GM23248 (cell line): ENCODE data around the gene SLC28A3. TPM values are rescaled to one million over a fixed set of nuclear protein-coding genes. Genes with fewer than 3 reads are reported as not detected.

Experiments used
- DNase-seq: peaks from one replicate; pipeline ENCODE4 v3.0.0-alpha.2; 2015
- H2AFZ ChIP-seq: fragments of 200-600 bp; sonication (generic); 2 replicates; pipeline ENCODE4 v1.6.1; 2016; ENCODE audit warnings: antibody characterized with exemption
- H3F3A ChIP-seq: fragments of 200-600 bp; sonication (generic); 2 replicates; pipeline ENCODE4 v1.6.1; 2016; ENCODE audit warnings: mild to moderate bottlenecking, antibody characterized with exemption, mixed run types; ENCODE audit not compliant: insufficient read depth
- H3K27ac ChIP-seq: fragments of 200-600 bp; sonication (generic); 2 replicates; pipeline ENCODE4 v1.5.1; 2016; ENCODE audit warnings: mild to moderate bottlenecking
- H3K27me3 ChIP-seq: fragments of 200-600 bp; sonication (generic); replicated peaks from 2 replicates; pipeline ENCODE4 v1.6.1; 2016; ENCODE audit warnings: mild to moderate bottlenecking; ENCODE audit not compliant: insufficient read depth
- H3K36me3 ChIP-seq: fragments of 200-600 bp; sonication (generic); 2 replicates; pipeline ENCODE4 v1.6.1; 2016; ENCODE audit warnings: low read depth, mild to moderate bottlenecking
- H3K4me1 ChIP-seq: fragments of 200-600 bp; sonication (generic); 2 replicates; pipeline ENCODE4 v1.6.1; 2016; ENCODE audit warnings: mild to moderate bottlenecking; ENCODE audit not compliant: insufficient read depth
- H3K4me2 ChIP-seq: fragments of 200-600 bp; sonication (generic); one replicate; pipeline ENCODE4 v1.6.1; 2016; ENCODE audit warnings: mild to moderate bottlenecking; ENCODE audit not compliant: unreplicated experiment
- H3K4me3 ChIP-seq: fragments of 200-600 bp; sonication (generic); 2 replicates; pipeline ENCODE4 v1.5.1; 2016; ENCODE audit warnings: mild to moderate bottlenecking
- H3K79me2 ChIP-seq: fragments of 200-600 bp; sonication (generic); 2 replicates; pipeline ENCODE4 v1.6.1; 2016; ENCODE audit warnings: mild to moderate bottlenecking; ENCODE audit not compliant: insufficient read depth
- H3K9ac ChIP-seq: fragments of 200-600 bp; sonication (generic); 2 replicates; pipeline ENCODE4 v1.6.1; 2016; ENCODE audit warnings: mild to moderate bottlenecking
- H3K9me2 ChIP-seq: fragments of 200-600 bp; sonication (generic); 2 replicates; pipeline ENCODE4 v1.6.1; 2016; ENCODE audit warnings: mixed run types, mild to moderate bottlenecking, moderate library complexity; ENCODE audit not compliant: insufficient read depth
- H3K9me3 ChIP-seq: fragments of 200-600 bp; sonication (generic); one replicate; pipeline ENCODE4 v1.6.1; 2017; ENCODE audit warnings: low read depth
- H4K20me1 ChIP-seq: fragments of 200-600 bp; sonication (generic); 2 replicates; pipeline ENCODE4 v1.6.0; 2016; ENCODE audit not compliant: insufficient read depth
- EZH2 ChIP-seq: fragments of 200-600 bp; sonication (generic); IDR thresholded peaks from 2 replicates; pipeline ENCODE4 v1.6.1; 2018; ENCODE audit warnings: antibody characterized with exemption, mild to moderate bottlenecking; ENCODE audit not compliant: insufficient read depth, poor library complexity, severe bottlenecking
- EZH2phosphoT487 ChIP-seq: fragments of 200-600 bp; sonication (generic); IDR thresholded peaks from 2 replicates; pipeline ENCODE4 v1.6.1; 2018; ENCODE audit warnings: antibody characterized with exemption, moderate library complexity, mild to moderate bottlenecking, low read depth; ENCODE audit not compliant: insufficient read depth
- WGBS, 2 experiments: methylation state at CpG; one replicate each; pipeline ENCODE4 v1.1.6; 2015 to 2017; ENCODE audit warnings: low lambda C conversion rate in 2 of 2, low coverage in 1 of 2; ENCODE audit errors: missing lambda C conversion rate in 2 of 2; 5-methylcytosine and 5-hydroxymethylcytosine counted together
- in situ Hi-C: fragments of 300-500 bp; cut with MboI; formaldehyde crosslinking; loops from 2 replicates; pipeline ENCODE4 v1.15.0; 2020
- polyA plus RNA-seq: library from polyadenylated mRNA; unstranded; fragments of >200 nt; fragmentation: Nextera tagmentation; extraction: Ambion mirVana; gene quantifications from 2 replicates; pipeline ENCODE4 v1.2.1, GENCODE V29; 2016
- total RNA-seq: library from RNA; depleted of rRNA; stranded (reverse); fragments of >200 nt; shearing (Covaris generic); gene quantifications from 2 replicates; pipeline ENCODE4 v1.2.3, GENCODE V29; 2014

The SLC28A3 gene
- total and polyA plus RNA-seq, 2 experiments from 2014 or later: 0.11 to 0.32 TPM

DNA sequence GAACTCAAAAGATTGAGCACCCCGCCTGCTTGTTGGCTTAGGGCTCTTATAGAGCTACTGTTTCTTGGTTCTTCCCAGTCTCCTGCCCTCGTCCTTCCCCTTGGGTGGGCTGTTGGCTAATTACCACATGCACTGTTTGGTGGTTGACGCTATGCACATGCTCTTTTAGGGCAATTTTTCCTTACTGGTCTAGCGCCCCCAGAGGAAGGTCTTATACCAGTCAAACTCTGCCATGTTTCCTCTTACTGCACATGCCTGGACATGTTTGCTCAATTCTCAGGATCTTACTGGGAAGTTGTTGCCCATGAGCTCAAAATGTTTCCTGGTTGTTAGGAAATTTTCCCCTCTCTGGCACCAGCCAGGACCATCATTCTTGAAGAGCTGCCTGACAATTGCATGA is 101.9 kb downstream of the SLC28A3 start:
- H3K9me2 ChIP-seq: no peaks in the 10 kb centered on the region
- no peak overlapping the region for H3K4me2 ChIP-seq
- H3K79me2 ChIP-seq: no peaks in the 10 kb centered on the region
- H3K9ac ChIP-seq: no peak overlapping the region
- peak overlapping the region; percentile 26; the same call in 1 of the 2 replicates for H2AFZ ChIP-seq
- H4K20me1 ChIP-seq: no peaks in the 10 kb centered on the region
- no peak for DNase-seq
- no peaks in the 10 kb centered on the region for H3K36me3 ChIP-seq
- 49 to 50% methylated on average over 4 of the region's 4 CpGs for WGBS, 2 experiments
- no peaks in the 10 kb centered on the region for H3F3A ChIP-seq
- H3K4me3 ChIP-seq: no peak overlapping the region
- in situ Hi-C loops: no loop called here
- H3K27me3 ChIP-seq: no peaks in the 10 kb centered on the region
- no peaks in the 10 kb centered on the region for H3K9me3 ChIP-seq
- H3K4me1 ChIP-seq: no peaks in the 10 kb centered on the region
- TF ChIP-seq EZH2phosphoT487 (no peak), EZH2 (no peak)
- no peak overlapping the region for H3K27ac ChIP-seq

- Histone ChIP-seq H3K4me2 (no peak overlapping the region), H2AFZ (no peak overlapping the region), H3K36me3 (no peaks in the 10 kb centered on the region), H3K9me2 (no peaks in the 10 kb centered on the region), H3K9me3 (no peaks in the 10 kb centered on the region), H3K79me2 (no peaks in the 10 kb centered on the region), H3K4me3 (no peak overlapping the region), H3K27ac (no peak overlapping the region), H3K4me1 (no peaks in the 10 kb centered on the region), H3F3A (no peaks in the 10 kb centered on the region), H4K20me1 (no peaks in the 10 kb centered on the region), H3K9ac (no peak overlapping the region), H3K27me3 (no peaks in the 10 kb centered on the region)
- 75 to 87% methylated on average over 4 of the region's 4 CpGs for whole genome bisulfite sequencing, 2 experiments
- TF ChIP-seq EZH2phosphoT487: no peak
- TF ChIP-seq EZH2: no peak
- in situ Hi-C loops: no loop called here
- DNase-seq: no peak
Observed at GRCh38 chr9:84235511-84235910, 105.0 kb downstream of the SLC28A3 start.

DNA sequence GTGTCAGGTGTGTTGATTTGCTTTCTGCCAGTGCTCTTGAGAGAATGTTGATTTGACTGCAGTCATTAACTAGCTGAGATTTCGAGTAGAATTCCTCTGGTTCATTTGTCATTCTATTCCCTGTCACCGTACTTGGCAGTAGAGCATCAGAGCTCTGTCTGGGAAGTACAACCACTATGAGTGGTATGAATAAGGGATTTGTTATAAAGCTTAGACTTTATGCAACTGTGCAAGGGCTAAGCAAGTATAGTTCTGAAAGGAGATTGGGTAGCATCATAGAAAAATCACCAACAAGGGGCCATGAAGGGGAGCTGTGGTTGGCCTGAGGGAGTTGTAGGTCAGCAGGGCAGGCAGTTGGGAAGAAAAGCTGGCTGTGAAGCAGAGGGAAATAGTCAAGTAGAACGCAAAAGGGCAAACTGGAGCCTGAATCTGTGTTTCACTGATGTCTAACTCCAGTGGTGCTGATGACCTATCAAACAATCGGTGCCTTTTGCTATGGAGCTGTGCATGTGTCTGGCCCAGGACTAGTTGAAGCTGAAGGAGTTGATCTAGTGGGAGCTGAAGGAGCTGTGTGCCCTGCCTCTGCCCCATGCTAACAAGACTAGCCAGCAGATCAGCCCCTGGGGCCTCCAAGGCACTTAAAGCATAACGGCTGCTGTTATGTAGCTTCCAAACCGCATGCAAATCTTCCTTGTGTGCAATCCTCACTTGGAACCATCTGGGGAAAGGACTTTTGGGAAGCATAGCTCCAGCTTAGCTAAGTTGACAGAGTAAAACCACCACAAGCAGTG is 110.0 kb downstream of the SLC28A3 start:
- Histone ChIP-seq H3F3A (no peaks in the 10 kb centered on the region), H3K27ac (no peak overlapping the region), H3K9me2 (no peaks in the 10 kb centered on the region), H3K4me3 (no peak overlapping the region), H3K9ac (no peak overlapping the region), H3K9me3 (no peaks in the 10 kb centered on the region), H2AFZ (peak overlapping the region; percentile 47; the same call in 1 of the 2 replicates), H4K20me1 (no peaks in the 10 kb centered on the region), H3K79me2 (no peaks in the 10 kb centered on the region), H3K4me1 (no peaks in the 10 kb centered on the region), H3K27me3 (no peaks in the 10 kb centered on the region), H3K4me2 (no peak overlapping the region), H3K36me3 (no peaks in the 10 kb centered on the region)
- no peak for TF ChIP-seq EZH2
- TF ChIP-seq EZH2phosphoT487: no peak
- 20 to 22% methylated on average over 6 of the region's 6 CpGs for WGBS, 2 experiments
- in situ Hi-C loops: no loop called here
- DNase-seq: peak; percentile 47

GRCh38 chr9:84229191-84229590 is 111.4 kb downstream of the SLC28A3 start:
- 86 to 89% methylated on average over 4 of the region's 4 CpGs for WGBS, 2 experiments
- Histone ChIP-seq H3K9ac (no peak overlapping the region), H3K9me3 (no peaks in the 10 kb centered on the region), H3K9me2 (no peaks in the 10 kb centered on the region), H4K20me1 (no peaks in the 10 kb centered on the region), H3K79me2 (no peaks in the 10 kb centered on the region), H3K27ac (no peak overlapping the region), H3K4me2 (no peak overlapping the region), H3K27me3 (no peaks in the 10 kb centered on the region), H3K36me3 (no peaks in the 10 kb centered on the region), H3K4me3 (no peak overlapping the region), H2AFZ (no peak overlapping the region), H3K4me1 (no peaks in the 10 kb centered on the region), H3F3A (no peaks in the 10 kb centered on the region)
- no peak for TF ChIP-seq EZH2phosphoT487
- no peak for TF ChIP-seq EZH2
- no peak for DNase-seq
- in situ Hi-C loops: no loop called here
